B cell (primary cell): ENCODE measurements around the gene LYST. TPM values are rescaled to one million over a fixed set of nuclear protein-coding genes. Genes with fewer than 3 reads are reported as not detected.
"Not testable (repeated sequence)": the region's sequence is repeated elsewhere in the genome, so short reads cannot be mapped to it uniquely, and the experiment has no call there.

ENCODE experiments used
- ATAC-seq: fragments of 200-7000 bp; cut with Tn5 transposase; one replicate; pipeline ENCODE4 v1.10.0; 2021; ENCODE audit warnings: low read depth, mild to moderate bottlenecking, moderate number of reproducible peaks, moderate library complexity
- CTCF ChIA-PET: fragments of 350-600 bp; sonication (Branson Sonifier 250); formaldehyde crosslinking; loops from one replicate; lab custom pipeline; 2021; ENCODE audit warnings: antibody characterized with exemption, inconsistent platforms; lab: Charles Lee
- POLR2A ChIA-PET: fragments of 350-600 bp; sonication (Branson Sonifier 250); formaldehyde crosslinking; loops from one replicate; lab custom pipeline; 2021; ENCODE audit warnings: antibody characterized with exemption; lab: Charles Lee
- DNase-seq: peaks from one replicate; pipeline ENCODE4 v3.0.0; 2013
- H2AFZ ChIP-seq: 2 replicates; pipeline ENCODE4 v1.6.1; 2012; ENCODE audit warnings: mild to moderate bottlenecking, low read depth, low read length; ENCODE audit not compliant: insufficient read depth, poor library complexity, severe bottlenecking
- H3K27ac ChIP-seq, 2 donors: 1 replicate in 1 of 2; 2 replicates in 1 of 2; pipeline ENCODE4 v1.5.1; 2012 to 2013; ENCODE audit warnings: low read length in 2 of 2, mild to moderate bottlenecking in 2 of 2, moderate library complexity in 1 of 2
- H3K27me3 ChIP-seq, 4 experiments: fragments of 200-600 bp in 1 of 4; sonication (generic) in 1 of 4; replicated peaks in 1 of 4; 1 replicate in 2 of 4; 2 replicates in 2 of 4; pipeline versions ENCODE4 v1.6.1 to v1.7.0; 2013 to 2016; ENCODE audit warnings: low read length in 3 of 4, mild to moderate bottlenecking in 2 of 4, mixed read lengths in 1 of 4, moderate library complexity in 1 of 4; ENCODE audit not compliant: insufficient read depth in 4 of 4, control insufficient read depth in 3 of 4; ENCODE audit errors: control extremely low read depth in 1 of 4
- H3K36me3 ChIP-seq, 2 experiments: replicated peaks in 1 of 2; 1 replicate in 1 of 2; 2 replicates in 1 of 2; pipeline versions ENCODE4 v1.6.1 to v1.7.1; 2013; ENCODE audit warnings: low read length in 1 of 2; ENCODE audit not compliant: insufficient read depth in 2 of 2, control insufficient read depth in 1 of 2; ENCODE audit errors: control extremely low read depth in 1 of 2, extremely low read depth in 1 of 2
- H3K4me1 ChIP-seq, 2 donors: fragments of 200-600 bp in 1 of 2; sonication (generic) in 1 of 2; 1 replicate in 1 of 2; 2 replicates in 1 of 2; pipeline versions ENCODE4 v1.5.1 to v1.6.1; 2013 to 2017; ENCODE audit warnings: low read length in 2 of 2; ENCODE audit not compliant: control insufficient read depth in 2 of 2, insufficient read depth in 2 of 2
- H3K4me2 ChIP-seq: replicated peaks from 2 replicates; pipeline ENCODE3; 2012; ENCODE audit warnings: mild to moderate bottlenecking, low read depth, low read length; ENCODE audit not compliant: poor library complexity, severe bottlenecking
- H3K4me3 ChIP-seq, 5 experiments: fragments of 200-600 bp in 1 of 5; sonication (generic) in 1 of 5; 1 replicate in 3 of 5; 2 replicates in 2 of 5; pipeline versions ENCODE4 v1.5.1 to v1.7.0; 2011 to 2016; ENCODE audit warnings: low read length in 4 of 5, mild to moderate bottlenecking in 4 of 5, low read depth in 2 of 5, control low read depth in 1 of 5, moderate library complexity in 1 of 5; ENCODE audit not compliant: insufficient read depth in 1 of 5; ENCODE audit errors: control extremely low read depth in 1 of 5, extremely low read depth in 1 of 5
- H3K79me2 ChIP-seq: fragments of 200-600 bp; sonication (generic); one replicate; pipeline ENCODE4 v1.6.0; 2016; ENCODE audit warnings: low read length; ENCODE audit not compliant: control insufficient read depth, insufficient read depth
- H3K9ac ChIP-seq: fragments of 200-600 bp; sonication (generic); 2 replicates; pipeline ENCODE4 v1.6.1; 2017; ENCODE audit warnings: mild to moderate bottlenecking, low read length, moderate library complexity
- H3K9me3 ChIP-seq, 3 donors: one replicate each; pipeline versions ENCODE4 v1.6.1 to v1.7.1; 2013; ENCODE audit warnings: low read length in 2 of 3; ENCODE audit not compliant: control insufficient read depth in 2 of 3, insufficient read depth in 1 of 3; ENCODE audit errors: control extremely low read depth in 1 of 3
- H4K20me1 ChIP-seq: 2 replicates; pipeline ENCODE4 v1.6.0; 2012; ENCODE audit warnings: mild to moderate bottlenecking, low read length; ENCODE audit not compliant: insufficient read depth, control insufficient read depth, poor library complexity, severe bottlenecking
- H3K27ac Mint-ChIP-seq: one replicate; pipeline ENCODE4 v1.8.0; 2021; ENCODE audit warnings: mixed read lengths
- H3K27me3 Mint-ChIP-seq: one replicate; pipeline ENCODE4 v1.8.0; 2021; ENCODE audit warnings: mixed read lengths
- H3K4me1 Mint-ChIP-seq: one replicate; pipeline ENCODE4 v1.8.0; 2021; ENCODE audit warnings: mixed read lengths
- H3K4me3 Mint-ChIP-seq: one replicate; pipeline ENCODE4 v1.8.0; 2021; ENCODE audit warnings: mixed read lengths
- H3K9me3 Mint-ChIP-seq: one replicate; pipeline ENCODE4 v1.8.0; 2022; ENCODE audit warnings: mixed read lengths; ENCODE audit not compliant: insufficient read depth
- EZH2 ChIP-seq: IDR thresholded peaks from 2 replicates; pipeline ENCODE4 v1.6.1; 2012; ENCODE audit warnings: borderline replicate concordance, low read depth, mild to moderate bottlenecking, moderate library complexity, low read length; ENCODE audit not compliant: insufficient read depth, poor library complexity, severe bottlenecking
- WGBS: methylation state at CpG from one replicate; pipeline ENCODE4 v1.1.5; 2013; ENCODE audit warnings: missing lambda C conversion rate; ENCODE audit not compliant: insufficient coverage; 5-methylcytosine and 5-hydroxymethylcytosine counted together
- intact Hi-C: fragments of 100-400 bp; cut with micrococcal nuclease; formaldehyde crosslinking; loops from one replicate; pipeline ENCODE4 v1.10.0; 2022
- polyA plus RNA-seq: library from polyadenylated mRNA; depleted of rRNA; stranded (reverse); fragments of >200 nt; gene quantifications from 2 replicates; pipeline ENCODE4 v1.2.3, GENCODE V29; 2012
- total RNA-seq, 2 donors: library from RNA; stranded (reverse); fragments of 120-200 nt in 1 of 2; gene quantifications; 1 replicate in 1 of 2; 2 replicates in 1 of 2; pipeline versions ENCODE4 v1.2.3 to v1.2.4, GENCODE V29; 2013 to 2022
- TF ChIP-seq, protein P1 (sequence below): fragments of 200-600 bp; IDR thresholded peaks from one replicate; pipeline ENCODE4 v1.8.0; 2022; ENCODE audit warnings: antibody characterized with exemption, mild to moderate bottlenecking

The LYST gene
- total and polyA plus RNA-seq, 2 donors (not counting 1 experiment from before 2014, with no cell fraction given) = 50.4 to 120 TPM

DNA sequence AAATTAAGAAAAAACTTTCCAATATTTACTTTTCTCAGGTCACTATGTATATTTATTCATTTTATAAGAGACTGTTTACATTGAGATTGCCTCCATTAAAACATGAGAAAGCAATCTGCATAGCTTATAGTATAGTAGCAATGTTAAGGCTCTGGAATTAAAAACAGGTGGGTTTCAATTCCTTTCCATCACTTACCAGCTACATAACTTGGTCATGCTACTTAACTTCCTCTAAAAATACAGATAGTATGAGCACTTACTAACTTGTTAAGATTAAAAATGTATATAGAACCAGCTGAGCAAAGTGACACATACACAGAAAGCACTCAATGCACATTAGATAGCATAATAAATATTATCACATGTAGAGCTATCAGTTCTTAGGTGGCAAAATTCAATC, 76.6 kb downstream of the LYST start:
- Mint-ChIP-seq H3K27ac (no peak overlapping the region), H3K4me3 (no peak overlapping the region), H3K9me3 (no peaks in the 10 kb centered on the region), H3K4me1 (peaks cover 13% of the 10 kb centered on the region), H3K27me3 (no peaks in the 10 kb centered on the region)
- no peaks in the 10 kb centered on the region for H3K9me3 ChIP-seq
- ChIA-PET CTCF (interaction anchor here (1.1 to 2.8 kb wide), 3 partner anchors 53 to 182 kb away, joined by 3 to 12 read pairs (median 3); no protein-coding TSS in a partner anchor), POLR2A (no interaction called here)
- no peak overlapping the region for H3K4me3 ChIP-seq
- H3K27ac ChIP-seq = peak overlapping the region in 1 of 2 donors; percentile 16
- peaks cover 19 to 66% of the 10 kb centered on the region in 2 experiments for H3K36me3 ChIP-seq
- no peak for ATAC-seq
- no peak for TF ChIP-seq EZH2
- TF ChIP-seq, protein P1, sequence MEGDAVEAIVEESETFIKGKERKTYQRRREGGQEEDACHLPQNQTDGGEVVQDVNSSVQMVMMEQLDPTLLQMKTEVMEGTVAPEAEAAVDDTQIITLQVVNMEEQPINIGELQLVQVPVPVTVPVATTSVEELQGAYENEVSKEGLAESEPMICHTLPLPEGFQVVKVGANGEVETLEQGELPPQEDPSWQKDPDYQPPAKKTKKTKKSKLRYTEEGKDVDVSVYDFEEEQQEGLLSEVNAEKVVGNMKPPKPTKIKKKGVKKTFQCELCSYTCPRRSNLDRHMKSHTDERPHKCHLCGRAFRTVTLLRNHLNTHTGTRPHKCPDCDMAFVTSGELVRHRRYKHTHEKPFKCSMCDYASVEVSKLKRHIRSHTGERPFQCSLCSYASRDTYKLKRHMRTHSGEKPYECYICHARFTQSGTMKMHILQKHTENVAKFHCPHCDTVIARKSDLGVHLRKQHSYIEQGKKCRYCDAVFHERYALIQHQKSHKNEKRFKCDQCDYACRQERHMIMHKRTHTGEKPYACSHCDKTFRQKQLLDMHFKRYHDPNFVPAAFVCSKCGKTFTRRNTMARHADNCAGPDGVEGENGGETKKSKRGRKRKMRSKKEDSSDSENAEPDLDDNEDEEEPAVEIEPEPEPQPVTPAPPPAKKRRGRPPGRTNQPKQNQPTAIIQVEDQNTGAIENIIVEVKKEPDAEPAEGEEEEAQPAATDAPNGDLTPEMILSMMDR = no peak
- H3K4me1 ChIP-seq = peaks cover 7 to 9% of the 10 kb centered on the region in 2 donors
- H2AFZ ChIP-seq = no peak overlapping the region
- H3K9ac ChIP-seq = peak overlapping the region; percentile 27
- no peaks in the 10 kb centered on the region for H4K20me1 ChIP-seq
- no peak for DNase-seq
- H3K27me3 ChIP-seq = no peaks in the 10 kb centered on the region
- H3K79me2 ChIP-seq = peaks cover under 1% of the 10 kb centered on the region
- no peak overlapping the region for H3K4me2 ChIP-seq
- intact Hi-C loops = no loop called here

DNA sequence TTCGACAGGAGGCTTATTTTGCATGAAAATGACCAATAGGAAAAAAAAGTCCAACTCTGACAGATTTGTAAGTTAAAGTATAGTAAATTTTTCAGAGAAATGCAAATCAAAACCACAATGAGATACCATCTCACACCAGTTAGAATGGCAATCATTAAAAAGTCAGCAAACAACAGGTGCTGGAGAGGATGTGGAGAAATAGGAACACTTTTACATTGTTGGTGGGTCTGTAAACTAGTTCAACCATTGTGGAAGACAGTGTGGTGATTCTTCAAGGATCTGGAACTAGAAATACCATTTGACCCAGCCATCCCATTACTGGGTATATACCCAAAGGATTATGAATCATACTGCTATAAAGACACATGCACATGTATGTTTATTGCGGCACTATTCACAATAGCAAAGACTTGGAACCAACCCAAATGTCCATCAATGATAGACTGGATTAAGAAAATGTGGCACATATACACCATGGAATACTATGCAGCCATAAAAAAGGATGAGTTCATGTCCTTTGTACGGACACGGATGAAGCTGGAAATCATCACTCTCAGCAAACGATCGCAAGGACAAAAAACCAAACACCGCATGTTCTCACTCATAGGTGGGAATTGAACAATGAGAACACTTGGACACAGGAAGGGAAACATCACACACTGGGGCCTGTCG, 80.3 kb downstream of the LYST start:
- H3K4me3 ChIP-seq, intact Hi-C loops, DNase-seq, ATAC-seq, POLR2A ChIA-PET, H3K9me3 Mint-ChIP-seq, H3K27me3 ChIP-seq, H2AFZ ChIP-seq, H3K4me3 Mint-ChIP-seq, H3K79me2 ChIP-seq, H3K4me2 ChIP-seq, H3K9me3 ChIP-seq, H3K9ac ChIP-seq, H3K4me1 ChIP-seq, H3K27ac Mint-ChIP-seq, H3K27ac ChIP-seq, H3K27me3 Mint-ChIP-seq: not testable (repeated sequence)
- CTCF ChIA-PET = interaction anchor here (1.1 kb wide), 1 partner anchor 185 kb away, joined by 5 read pairs; no protein-coding TSS in a partner anchor
- WGBS = no CpG with 5 or more reads among the region's 8 CpGs
- Histone ChIP-seq H3K36me3 (peaks cover 18 to 58% of the 10 kb centered on the region in 2 experiments), H4K20me1 (peaks cover 13% of the 10 kb centered on the region)
- peaks cover 11% of the 10 kb centered on the region for H3K4me1 Mint-ChIP-seq
